ENCODE data around the gene KRTAP4-16. TPM values are rescaled to one million over a fixed set of nuclear protein-coding genes. Genes with fewer than 3 reads are reported as not detected.
"Not testable (repeated sequence)": the region's sequence is repeated elsewhere in the genome, so short reads cannot be mapped to it uniquely, and the experiment has no call there.

Gene KRTAP4-16
- total and polyA plus RNA-seq, 2 donors (not counting 1 experiment from before 2014, with no cell fraction given), result not detected

DNA sequence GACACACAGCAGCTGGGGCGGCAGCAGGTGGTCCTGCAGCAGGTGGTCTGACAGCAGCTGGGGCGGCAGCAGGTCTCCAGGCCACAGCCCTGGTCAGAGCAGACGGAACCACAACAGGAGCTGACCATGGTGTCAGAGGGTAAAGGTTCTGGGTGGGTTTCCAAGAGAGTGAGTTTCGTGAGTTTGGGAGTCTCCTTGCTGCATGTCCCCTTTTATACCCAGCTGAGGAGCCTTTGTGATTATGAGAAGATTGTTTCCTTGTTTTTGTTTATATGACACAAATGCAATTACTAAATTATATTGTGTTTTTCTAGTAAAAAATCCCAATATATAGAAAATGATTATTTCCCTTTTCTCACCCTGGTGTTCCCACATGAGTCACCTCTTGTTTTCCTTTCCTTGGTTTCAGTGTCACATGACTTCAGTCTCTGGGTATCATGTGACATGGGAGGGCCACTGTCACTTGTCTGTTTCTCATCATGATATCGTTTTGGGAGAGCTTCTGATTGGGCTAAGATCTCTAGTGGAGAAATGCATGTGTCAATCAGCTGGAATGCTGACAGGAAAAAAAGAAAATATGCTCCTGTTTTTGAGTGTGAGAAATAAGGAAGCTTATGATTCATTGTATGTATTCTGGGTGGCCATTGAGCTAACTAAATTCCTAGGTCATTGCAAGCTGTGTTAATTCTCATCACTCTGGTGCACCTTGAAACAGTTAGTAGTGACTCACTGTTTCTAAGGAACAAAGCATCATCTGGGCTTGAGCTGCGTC, 38.5 kb upstream of the KRTAP4-16 start, which contains the start of gene KRTAP4-6:
TSS of gene KRTAP4-6 (minus strand) at position 185 of the 772 bp plus-strand sequence. CDS start at position 128, 57 bp downstream.
- peaks cover 6 to 16% (median 14%) of the 10 kb centered on the region in 3 donors for H3K9me3 ChIP-seq (ENCODE audit: control extremely low read depth in 1 of 3, control insufficient read depth in 2 of 3, insufficient read depth in 1 of 3, low read length in 2 of 3)
- intact Hi-C loops (cut with micrococcal nuclease), result no loop called here
- Mint-ChIP-seq H3K4me1 (no peaks in the 10 kb centered on the region), H3K27ac (no peak within 1 kb of the TSS), H3K9me3 (ENCODE audit: insufficient read depth) (peaks cover 14% of the 10 kb centered on the region), H3K4me3 (no peak within 1 kb of the TSS), H3K27me3 (peaks cover 16% of the 10 kb centered on the region)
- TF ChIP-seq EZH2 (IDR thresholded peaks at IDR 0.05; ENCODE audit: borderline replicate concordance, insufficient read depth, low read depth, low read length, poor library complexity, severe bottlenecking) (no peak), CTCF (IDR thresholded peaks at IDR 0.05) (no peak)
- H3K9ac ChIP-seq (ENCODE audit: low read length), result no peak within 1 kb of the TSS
- ChIA-PET POLR2A (interaction anchor here (0.7 kb wide), 1 partner anchor 733 kb away, joined by 3 read pairs; no protein-coding TSS in a partner anchor), CTCF (no interaction called here)
- no peak for DNase-seq
- H3K79me2 ChIP-seq (ENCODE audit: control insufficient read depth, insufficient read depth, low read length), result no peaks in the 10 kb centered on the region
- H2AFZ ChIP-seq (ENCODE audit: insufficient read depth, low read depth, low read length, poor library complexity, severe bottlenecking), result no peak within 1 kb of the TSS
- no peaks in the 10 kb centered on the region for H4K20me1 ChIP-seq (ENCODE audit: control insufficient read depth, insufficient read depth, low read length, poor library complexity, severe bottlenecking)
- no peaks in the 10 kb centered on the region for H3K36me3 ChIP-seq (replicated peaks in 1 of 2; ENCODE audit: control extremely low read depth in 1 of 2, control insufficient read depth in 1 of 2, extremely low read depth in 1 of 2, insufficient read depth in 2 of 2, low read length in 1 of 2)
- WGBS (ENCODE audit: insufficient coverage), result 97% methylated on average over 5 of the region's 6 CpGs
- H3K4me1 ChIP-seq (ENCODE audit: control insufficient read depth in 2 of 2, insufficient read depth in 2 of 2, low read length in 2 of 2), result no peaks in the 10 kb centered on the region
- ATAC-seq (ENCODE audit: low read depth), result no peak
- no peak within 1 kb of the TSS for H3K27ac ChIP-seq (ENCODE audit: low read length in 2 of 2)
- no peak within 1 kb of the TSS for H3K4me3 ChIP-seq (ENCODE audit: control extremely low read depth in 1 of 5, extremely low read depth in 1 of 5, insufficient read depth in 1 of 5, low read depth in 2 of 5, low read length in 4 of 5)
- no peak within 1 kb of the TSS for H3K4me2 ChIP-seq (replicated peaks; ENCODE audit: low read depth, low read length, poor library complexity, severe bottlenecking)
- no peaks in the 10 kb centered on the region for H3K27me3 ChIP-seq (replicated peaks in 1 of 4; ENCODE audit: control extremely low read depth in 1 of 4, control insufficient read depth in 3 of 4, insufficient read depth in 4 of 4, low read length in 3 of 4)

GRCh38 chr17:41139865-41140264, 37.9 kb upstream of the KRTAP4-16 start:
- ATAC-seq (ENCODE audit: low read depth); H3K36me3 ChIP-seq (replicated peaks in 1 of 2; ENCODE audit: control extremely low read depth in 1 of 2, control insufficient read depth in 1 of 2, extremely low read depth in 1 of 2, insufficient read depth in 2 of 2, low read length in 1 of 2); CTCF ChIA-PET; H3K4me3 ChIP-seq (ENCODE audit: control extremely low read depth in 1 of 5, extremely low read depth in 1 of 5, insufficient read depth in 1 of 5, low read depth in 2 of 5, low read length in 4 of 5); intact Hi-C loops (cut with micrococcal nuclease); H3K27ac ChIP-seq (ENCODE audit: low read length in 2 of 2); H3K27me3 ChIP-seq (replicated peaks in 1 of 4; ENCODE audit: control extremely low read depth in 1 of 4, control insufficient read depth in 3 of 4, insufficient read depth in 4 of 4, low read length in 3 of 4); H3K4me2 ChIP-seq (replicated peaks; ENCODE audit: low read depth, low read length, poor library complexity, severe bottlenecking); H3K4me3 Mint-ChIP-seq; DNase-seq; H3K4me1 ChIP-seq (ENCODE audit: control insufficient read depth in 2 of 2, insufficient read depth in 2 of 2, low read length in 2 of 2); H2AFZ ChIP-seq (ENCODE audit: insufficient read depth, low read depth, low read length, poor library complexity, severe bottlenecking); H3K9ac ChIP-seq (ENCODE audit: low read length); H3K4me1 Mint-ChIP-seq; H3K27ac Mint-ChIP-seq; H4K20me1 ChIP-seq (ENCODE audit: control insufficient read depth, insufficient read depth, low read length, poor library complexity, severe bottlenecking); H3K79me2 ChIP-seq (ENCODE audit: control insufficient read depth, insufficient read depth, low read length): not testable (repeated sequence)
- POLR2A ChIA-PET, result interaction anchor here (0.7 kb wide), 1 partner anchor 732 kb away, joined by 3 read pairs; no protein-coding TSS in a partner anchor
- WGBS (ENCODE audit: insufficient coverage), result 94% methylated on average over 12 of the region's 12 CpGs
- peaks cover 6 to 16% (median 14%) of the 10 kb centered on the region in 3 donors for H3K9me3 ChIP-seq (ENCODE audit: control extremely low read depth in 1 of 3, control insufficient read depth in 2 of 3, insufficient read depth in 1 of 3, low read length in 2 of 3)
- H3K9me3 Mint-ChIP-seq (ENCODE audit: insufficient read depth), result peaks cover 14% of the 10 kb centered on the region
- peaks cover 16% of the 10 kb centered on the region for H3K27me3 Mint-ChIP-seq

Measured in B cell (primary cell).